Lung (tissue), 12 donors: ENCODE results near the gene RBP4. TPM values are rescaled to one million over a fixed set of nuclear protein-coding genes. Genes with fewer than 3 reads are reported as not detected.

Source experiments
- ATAC-seq: fragments of 200-7000 bp; cut with Tn5 transposase; one replicate; pipeline ENCODE4 v1.9.1; 2020; ENCODE audit warnings: moderate number of reproducible peaks; ENCODE audit not compliant: insufficient read depth, low FRiP score
- DNase-seq, 3 donors: peaks; one replicate each; pipeline ENCODE4 v3.0.0-alpha.2; 2013 to 2017
- H3K27ac ChIP-seq, 2 donors: one replicate each; pipeline ENCODE4 v1.5.1; 2013; ENCODE audit warnings: mild to moderate bottlenecking in 2 of 2, moderate library complexity in 2 of 2, control low read depth in 1 of 2, inconsistent platforms in 1 of 2, low read depth in 1 of 2, low read length in 1 of 2
- H3K27me3 ChIP-seq, 3 donors: one replicate each; pipeline ENCODE4 v1.5.1; 2013; ENCODE audit warnings: low read length in 2 of 3; ENCODE audit not compliant: control insufficient read depth in 3 of 3, insufficient read depth in 3 of 3
- H3K36me3 ChIP-seq, 4 donors: one replicate each; pipeline ENCODE4 v1.5.1; 2013; ENCODE audit warnings: low read length in 4 of 4, mild to moderate bottlenecking in 1 of 4, moderate library complexity in 1 of 4; ENCODE audit not compliant: control insufficient read depth in 4 of 4, insufficient read depth in 4 of 4
- H3K4me1 ChIP-seq, 5 donors: one replicate each; pipeline ENCODE4 v1.5.1; 2013; ENCODE audit warnings: low read length in 5 of 5, mild to moderate bottlenecking in 2 of 5, moderate library complexity in 1 of 5; ENCODE audit not compliant: control insufficient read depth in 5 of 5, insufficient read depth in 5 of 5
- H3K4me3 ChIP-seq: one replicate; pipeline ENCODE4 v1.5.1; 2013; ENCODE audit warnings: mild to moderate bottlenecking, control low read depth, moderate library complexity
- H3K9ac ChIP-seq, 2 donors: one replicate each; pipeline ENCODE4 v1.5.1; 2013; ENCODE audit warnings: low read length in 2 of 2, control low read depth in 1 of 2; ENCODE audit not compliant: insufficient read depth in 1 of 2
- H3K9me3 ChIP-seq, 4 donors: one replicate each; pipeline ENCODE4 v1.5.1; 2013; ENCODE audit warnings: low read length in 3 of 4, mild to moderate bottlenecking in 1 of 4, moderate library complexity in 1 of 4; ENCODE audit not compliant: control insufficient read depth in 4 of 4, insufficient read depth in 3 of 4
- WGBS, 2 donors: extraction: QIAGEN DNeasy Blood & Tissue Kit; methylation state at CpG; one replicate each; pipeline ENCODE4 v1.1.7; 2013; 5-methylcytosine and 5-hydroxymethylcytosine counted together
- polyA plus RNA-seq, 2 donors: library from polyadenylated mRNA; stranded (reverse); fragments of 200-250 nt; gene quantifications; one replicate each; pipeline ENCODE4 v1.2.1, GENCODE V29; 2013
- total RNA-seq, 2 donors: library from RNA; depleted of rRNA in 1 of 2; stranded (reverse); fragments of >200 nt in 1 of 2; gene quantifications; one replicate each; pipeline ENCODE4 v1.2.1, GENCODE V29; 2014 to 2021
- TF ChIP-seq, protein P1 (sequence below): IDR thresholded peaks from 2 replicates; pipeline ENCODE4 v1.5.1; 2012; ENCODE audit warnings: mild to moderate bottlenecking; ENCODE audit errors: control extremely low read depth, extremely low read depth
- donor health status: control.
- donor health status: control.
- donor health status: Bipolar disorder and iron deficiency.
- donor health status: healthy.
- donor health status: DM: yes; HTN: yes; CAD: no.

Gene RBP4
- total and polyA plus RNA-seq, 4 donors = 7.3 to 35.4 (median 14.7) TPM; not detected in 1

DNA sequence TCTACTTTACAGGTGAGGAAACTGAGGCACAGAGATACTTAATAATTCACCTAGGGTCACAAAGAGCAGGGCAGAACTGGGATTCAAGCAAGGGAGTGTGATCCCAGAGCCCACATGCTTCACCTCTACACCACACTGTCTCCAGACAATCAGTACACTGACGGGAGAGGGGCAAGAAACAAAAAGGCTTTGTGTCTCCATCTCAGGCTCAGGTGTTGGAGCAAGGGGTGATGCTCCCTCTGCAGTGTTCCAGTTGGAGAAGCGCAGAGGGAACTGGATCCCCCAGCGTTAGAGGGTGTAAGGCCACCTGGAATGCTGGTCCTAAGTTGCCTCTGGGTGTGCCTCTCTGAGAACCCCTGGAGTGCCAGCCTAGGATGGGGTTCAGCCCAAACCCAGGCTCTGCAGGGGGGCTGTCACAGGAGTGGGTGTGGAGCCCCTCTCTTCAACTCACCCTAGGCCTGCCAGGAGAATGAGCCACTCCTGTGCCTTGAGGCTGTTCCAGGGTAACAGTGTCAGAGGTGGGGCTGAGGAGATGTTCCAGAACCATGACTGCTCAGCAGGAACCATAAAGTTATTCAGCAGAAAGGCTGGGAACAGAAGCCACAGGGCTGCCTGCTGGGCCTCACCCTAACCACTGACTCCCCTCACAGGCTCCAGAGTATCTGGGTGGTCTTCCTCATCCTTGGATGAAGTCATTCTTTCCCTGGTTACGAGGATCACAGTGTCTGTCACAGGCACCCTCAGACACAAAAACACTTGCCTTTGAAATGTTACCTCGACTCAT lies 5.5 kb downstream of the RBP4 start:
- DNase-seq = no peak
- peaks cover 0 to 6% (median 0%) of the 10 kb centered on the region in 5 donors for H3K4me1 ChIP-seq
- no peak overlapping the region for H3K4me3 ChIP-seq
- H3K27me3 ChIP-seq = peaks cover 0 to 17% (median 2%) of the 10 kb centered on the region in 3 donors
- 87 to 91% methylated on average over 5 of the region's 5 CpGs for WGBS, 2 donors
- no peak overlapping the region for H3K27ac ChIP-seq
- no peak for ATAC-seq
- no peaks in the 10 kb centered on the region for H3K36me3 ChIP-seq
- H3K9ac ChIP-seq = no peak overlapping the region
- no peaks in the 10 kb centered on the region for H3K9me3 ChIP-seq
- TF ChIP-seq, protein P1, sequence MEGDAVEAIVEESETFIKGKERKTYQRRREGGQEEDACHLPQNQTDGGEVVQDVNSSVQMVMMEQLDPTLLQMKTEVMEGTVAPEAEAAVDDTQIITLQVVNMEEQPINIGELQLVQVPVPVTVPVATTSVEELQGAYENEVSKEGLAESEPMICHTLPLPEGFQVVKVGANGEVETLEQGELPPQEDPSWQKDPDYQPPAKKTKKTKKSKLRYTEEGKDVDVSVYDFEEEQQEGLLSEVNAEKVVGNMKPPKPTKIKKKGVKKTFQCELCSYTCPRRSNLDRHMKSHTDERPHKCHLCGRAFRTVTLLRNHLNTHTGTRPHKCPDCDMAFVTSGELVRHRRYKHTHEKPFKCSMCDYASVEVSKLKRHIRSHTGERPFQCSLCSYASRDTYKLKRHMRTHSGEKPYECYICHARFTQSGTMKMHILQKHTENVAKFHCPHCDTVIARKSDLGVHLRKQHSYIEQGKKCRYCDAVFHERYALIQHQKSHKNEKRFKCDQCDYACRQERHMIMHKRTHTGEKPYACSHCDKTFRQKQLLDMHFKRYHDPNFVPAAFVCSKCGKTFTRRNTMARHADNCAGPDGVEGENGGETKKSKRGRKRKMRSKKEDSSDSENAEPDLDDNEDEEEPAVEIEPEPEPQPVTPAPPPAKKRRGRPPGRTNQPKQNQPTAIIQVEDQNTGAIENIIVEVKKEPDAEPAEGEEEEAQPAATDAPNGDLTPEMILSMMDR = no peak

DNA sequence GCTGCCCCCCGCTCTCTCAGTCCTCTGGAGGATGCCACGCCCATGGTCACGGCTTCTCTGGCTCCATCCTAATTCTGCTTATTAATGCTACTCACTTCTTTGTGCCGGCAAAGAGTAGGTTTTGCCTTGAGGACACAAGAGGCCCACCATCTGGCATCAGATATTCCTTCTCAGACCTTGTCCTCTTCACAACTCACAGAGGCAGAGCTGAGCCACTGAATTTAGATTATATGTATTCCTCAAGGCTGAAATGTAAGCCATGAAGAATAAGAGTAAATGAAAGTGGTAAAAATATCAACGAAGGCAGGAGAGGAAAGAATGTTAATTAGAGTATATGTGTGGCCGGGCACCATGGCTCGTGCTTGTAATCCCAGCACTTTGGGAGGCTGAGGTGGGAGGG lies 6.5 kb downstream of the RBP4 start:
- no peak for ATAC-seq
- H3K27ac ChIP-seq = no peak overlapping the region
- peaks cover 0 to 4% (median 0%) of the 10 kb centered on the region in 5 donors for H3K4me1 ChIP-seq
- WGBS, 2 donors = 86 to 90% methylated on average over 7 of the region's 7 CpGs
- H3K4me3 ChIP-seq = no peak overlapping the region
- no peak for DNase-seq
- no peaks in the 10 kb centered on the region for H3K9me3 ChIP-seq
- H3K27me3 ChIP-seq = peaks cover 0 to 8% (median 2%) of the 10 kb centered on the region in 3 donors
- no peak overlapping the region for H3K9ac ChIP-seq
- TF ChIP-seq, protein P1 = no peak
- no peaks in the 10 kb centered on the region for H3K36me3 ChIP-seq

- DNase-seq (no peak), ATAC-seq (no peak)
- Histone ChIP-seq H3K36me3 (no peaks in the 10 kb centered on the region), H3K27me3 (peaks cover 0 to 4% (median 0%) of the 10 kb centered on the region in 3 donors), H3K4me1 (peaks cover 0 to 4% (median 0%) of the 10 kb centered on the region in 5 donors), H3K9me3 (no peaks in the 10 kb centered on the region), H3K27ac (no peak overlapping the region), H3K4me3 (no peak overlapping the region), H3K9ac (no peak overlapping the region)
- TF ChIP-seq, protein P1 = no peak
- 93 to 94% methylated on average over 18 of the region's 18 CpGs for WGBS, 2 donors
These were observed 7.3 kb downstream of the RBP4 start for GRCh38 chr10:93593749-93594148.

GRCh38 chr10:93593254-93593653 lies 7.8 kb downstream of the RBP4 start:
- Histone ChIP-seq H3K4me1 (peaks cover 0 to 4% (median 0%) of the 10 kb centered on the region in 5 donors), H3K27ac (no peak overlapping the region), H3K9me3 (no peaks in the 10 kb centered on the region), H3K9ac (no peak overlapping the region), H3K27me3 (peaks cover 0 to 4% (median 0%) of the 10 kb centered on the region in 3 donors), H3K36me3 (no peaks in the 10 kb centered on the region), H3K4me3 (no peak overlapping the region)
- DNase-seq (no peak), ATAC-seq (no peak)
- TF ChIP-seq, protein P1 = no peak
- 93 to 95% methylated on average over 4 of the region's 4 CpGs for WGBS, 2 donors
